HG02571 (cell line): ENCODE results near the gene MTHFSD.

Source experiments
- ATAC-seq: cut with Tn5 transposase; IDR thresholded peaks from one replicate; pipeline ENCODE4 v1.9.1; 2021; ENCODE audit warnings: mild to moderate bottlenecking, moderate library complexity; ENCODE audit not compliant: unreplicated experiment

MTHFSD gene

DNA sequence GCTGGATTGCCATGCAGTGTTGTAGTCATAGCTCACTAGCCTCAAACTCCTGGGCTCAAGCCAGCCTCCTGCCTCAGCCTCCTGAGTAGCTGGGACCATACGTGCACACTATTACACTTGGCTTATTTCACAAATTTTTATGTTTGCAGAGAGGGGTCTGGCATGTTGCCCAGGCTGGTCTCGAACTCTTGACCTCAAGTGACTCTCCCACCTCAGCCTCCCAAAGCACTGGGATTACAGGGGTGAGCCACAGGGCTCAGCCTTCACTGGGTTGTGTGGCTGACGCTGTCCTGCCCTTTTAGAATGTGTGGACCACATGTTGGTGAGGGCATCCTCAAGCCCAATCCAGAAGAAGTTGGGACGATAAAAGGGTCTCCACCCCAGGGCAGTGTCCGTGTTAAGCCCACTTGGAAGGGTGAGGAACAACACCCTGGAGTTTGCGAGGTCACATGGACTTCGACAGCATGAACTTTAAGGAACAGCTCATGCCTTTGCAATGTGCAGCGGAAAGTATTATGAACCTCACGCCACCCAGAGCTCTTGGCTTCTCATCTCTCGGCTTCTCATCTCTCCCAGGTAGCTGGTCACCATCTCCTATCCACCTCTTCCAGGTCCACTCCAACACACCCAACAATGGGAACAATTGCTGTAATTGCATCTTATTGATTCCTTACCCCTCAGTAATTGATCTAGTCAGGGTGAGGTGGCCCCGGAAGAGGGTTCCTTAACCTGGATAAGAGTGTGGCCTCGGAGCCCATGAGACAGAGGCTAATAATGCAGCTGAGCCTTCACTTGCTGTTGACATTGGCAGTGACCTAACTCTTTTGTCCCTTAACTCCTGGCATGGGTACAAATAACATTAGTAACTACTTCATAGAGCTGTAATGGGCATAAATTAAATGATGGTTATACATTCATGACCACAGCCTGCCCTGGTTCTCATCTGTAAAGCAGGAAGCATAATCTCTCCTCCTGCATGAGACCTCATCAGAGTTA lies 30.0 kb upstream of the MTHFSD start:
- ATAC-seq, result no peak

DNA sequence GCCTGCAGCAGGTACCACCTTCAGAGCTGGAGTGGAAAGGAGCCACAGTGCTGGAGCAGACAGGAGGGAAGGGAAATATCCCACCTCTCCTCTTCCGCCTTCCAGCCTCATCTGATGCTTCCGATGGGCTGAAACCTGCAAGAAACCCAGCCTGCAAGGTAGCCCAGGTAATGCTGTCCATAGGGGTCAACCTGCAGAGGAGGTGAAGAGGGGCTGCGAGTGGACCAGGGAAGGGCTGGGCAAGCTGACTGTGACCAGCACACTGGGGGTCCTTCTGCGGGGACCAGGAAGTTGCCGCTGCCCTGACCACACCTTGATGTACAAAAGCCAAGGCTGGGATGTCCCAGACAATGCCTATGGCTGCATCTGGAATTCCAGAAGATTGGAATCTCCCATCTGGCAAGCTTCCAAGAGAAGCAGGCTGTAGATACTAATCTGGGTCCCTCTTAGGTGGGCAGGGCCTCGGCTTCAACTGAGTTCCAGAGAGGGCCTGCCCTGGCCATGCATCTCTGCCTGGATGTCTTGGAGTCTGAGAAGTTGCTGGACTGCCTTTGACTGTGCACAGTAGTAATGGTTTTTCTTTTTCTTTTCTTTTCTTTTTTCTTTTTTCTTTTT lies 29.1 kb upstream of the MTHFSD start:
- ATAC-seq, result no peak

DNA sequence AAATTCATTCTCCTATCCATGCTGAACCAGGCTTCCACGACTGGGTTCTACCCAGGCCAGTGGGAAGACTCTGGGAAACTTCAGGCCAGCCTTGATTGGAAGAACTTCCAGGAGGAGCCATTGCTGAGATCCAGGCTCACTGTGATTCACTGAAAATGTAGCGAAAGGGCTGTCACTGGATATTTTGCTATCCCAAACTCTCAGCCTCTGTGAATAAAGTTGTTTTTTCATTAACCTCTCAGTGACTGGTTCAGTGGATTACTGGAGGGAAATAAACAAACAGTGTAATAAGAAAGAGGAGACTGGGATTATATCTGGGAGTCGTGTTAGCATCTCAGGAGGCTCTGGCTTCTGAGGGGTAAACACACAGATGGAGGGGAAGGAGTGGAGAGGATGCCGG lies 26.4 kb upstream of the MTHFSD start:
- no peak for ATAC-seq

DNA sequence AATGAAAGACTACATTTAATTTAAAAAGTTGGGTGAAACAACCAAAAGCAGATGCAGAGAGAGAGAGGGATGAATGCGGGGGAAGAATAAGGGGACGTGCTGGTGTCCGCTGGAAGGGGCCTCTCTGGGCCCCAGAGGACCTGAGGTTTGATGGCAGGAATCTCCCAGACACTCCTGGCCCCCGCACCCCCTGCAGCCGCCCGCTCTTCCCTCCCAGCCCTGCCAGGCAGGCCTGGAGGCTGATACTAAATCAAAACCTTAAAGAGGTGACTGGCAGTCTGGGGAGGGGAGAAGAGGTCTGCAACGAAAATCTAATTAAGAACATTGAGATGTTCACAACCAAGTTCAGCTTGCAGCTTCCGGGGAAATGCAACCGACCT lies 25.7 kb upstream of the MTHFSD start:
- no peak for ATAC-seq

DNA sequence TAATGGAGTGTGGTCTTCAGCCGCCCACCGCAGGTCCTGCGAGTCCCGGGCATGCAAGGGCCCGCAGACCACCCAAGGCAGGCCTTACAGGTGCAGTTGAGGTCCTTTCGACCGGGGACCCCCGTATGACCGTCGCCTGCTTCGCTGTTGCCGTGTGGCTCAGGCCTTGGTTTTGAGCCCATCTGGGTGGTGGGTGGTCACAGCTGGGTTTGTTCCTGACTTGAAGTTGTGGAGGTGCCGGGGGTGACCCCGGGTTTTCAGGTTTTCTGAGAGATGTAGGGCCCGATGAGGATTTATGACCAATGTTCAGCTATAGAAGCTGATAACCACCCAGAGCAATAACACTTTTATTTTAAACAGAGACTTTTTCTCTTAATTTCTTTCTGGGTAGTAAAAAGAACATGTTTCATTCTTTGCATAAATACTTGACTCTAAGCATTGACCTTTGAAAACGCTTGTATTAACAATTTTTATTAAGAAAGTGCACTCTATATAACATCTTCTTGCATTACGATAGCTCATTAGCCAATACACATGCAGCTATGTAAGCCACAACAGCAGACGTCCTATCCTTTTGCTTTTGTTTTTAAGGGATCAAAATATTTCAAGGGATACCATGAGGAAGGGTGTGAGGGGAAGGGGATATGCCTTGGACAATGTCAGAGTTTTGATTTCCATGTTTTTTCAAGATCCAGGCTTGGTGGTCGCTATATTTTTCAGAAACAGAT lies 25.2 kb upstream of the MTHFSD start:
- ATAC-seq, result no peak

DNA sequence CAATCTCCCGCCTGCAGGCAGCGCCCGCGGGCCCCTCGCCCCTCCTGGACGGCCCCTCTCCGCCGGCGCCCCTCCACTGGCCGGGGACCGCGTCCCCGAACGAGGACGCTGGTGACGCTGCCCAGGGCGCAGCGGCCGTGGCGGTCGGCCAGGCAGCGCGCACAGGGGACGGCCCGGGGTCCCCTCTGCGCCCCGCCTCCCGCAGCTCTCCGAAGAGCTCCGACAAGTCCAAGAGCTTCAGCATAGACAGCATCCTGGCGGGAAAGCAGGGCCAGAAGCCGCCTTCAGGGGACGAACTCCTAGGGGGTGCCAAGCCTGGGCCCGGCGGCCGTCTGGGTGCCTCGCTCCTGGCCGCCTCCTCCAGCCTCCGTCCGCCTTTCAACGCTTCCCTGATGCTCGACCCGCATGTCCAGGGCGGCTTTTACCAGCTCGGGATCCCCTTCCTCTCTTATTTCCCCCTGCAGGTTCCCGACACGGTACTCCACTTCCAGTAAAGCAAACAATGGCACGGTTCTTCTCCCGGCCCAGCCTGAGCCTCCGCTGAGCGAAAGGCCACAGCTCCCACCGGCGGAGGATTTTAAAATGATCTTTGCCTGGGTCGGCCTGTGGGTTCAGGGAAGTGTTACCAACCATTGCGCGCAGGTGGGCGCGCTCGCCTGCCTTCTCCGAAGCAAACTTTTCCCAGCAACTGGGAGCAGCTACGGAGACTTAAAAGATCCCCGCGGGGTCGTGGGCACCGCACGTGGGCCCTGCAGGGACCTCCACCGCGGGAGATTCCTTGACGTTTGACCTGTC lies 24.4 kb upstream of the MTHFSD start:
- no peak for ATAC-seq

DNA sequence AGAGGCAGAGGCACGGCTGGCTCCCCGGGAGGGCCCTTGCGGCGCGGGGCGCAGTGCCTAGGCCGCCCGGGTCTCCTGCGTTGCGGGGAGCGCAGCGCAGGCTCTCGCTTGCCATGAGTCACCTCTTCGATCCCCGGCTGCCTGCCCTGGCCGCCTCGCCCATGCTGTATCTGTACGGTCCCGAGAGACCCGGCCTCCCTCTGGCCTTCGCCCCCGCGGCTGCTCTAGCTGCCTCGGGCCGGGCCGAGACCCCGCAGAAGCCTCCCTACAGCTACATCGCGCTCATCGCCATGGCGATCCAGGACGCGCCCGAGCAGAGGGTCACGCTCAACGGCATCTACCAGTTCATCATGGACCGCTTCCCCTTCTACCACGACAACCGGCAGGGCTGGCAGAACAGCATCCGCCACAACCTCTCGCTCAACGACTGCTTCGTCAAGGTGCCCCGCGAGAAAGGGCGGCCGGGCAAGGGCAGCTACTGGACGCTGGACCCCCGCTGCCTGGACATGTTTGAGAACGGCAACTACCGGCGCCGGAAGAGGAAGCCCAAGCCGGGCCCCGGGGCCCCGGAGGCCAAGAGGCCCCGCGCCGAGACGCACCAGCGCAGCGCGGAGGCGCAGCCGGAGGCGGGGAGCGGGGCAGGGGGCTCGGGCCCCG lies 23.7 kb upstream of the MTHFSD start:
- no peak for ATAC-seq

DNA sequence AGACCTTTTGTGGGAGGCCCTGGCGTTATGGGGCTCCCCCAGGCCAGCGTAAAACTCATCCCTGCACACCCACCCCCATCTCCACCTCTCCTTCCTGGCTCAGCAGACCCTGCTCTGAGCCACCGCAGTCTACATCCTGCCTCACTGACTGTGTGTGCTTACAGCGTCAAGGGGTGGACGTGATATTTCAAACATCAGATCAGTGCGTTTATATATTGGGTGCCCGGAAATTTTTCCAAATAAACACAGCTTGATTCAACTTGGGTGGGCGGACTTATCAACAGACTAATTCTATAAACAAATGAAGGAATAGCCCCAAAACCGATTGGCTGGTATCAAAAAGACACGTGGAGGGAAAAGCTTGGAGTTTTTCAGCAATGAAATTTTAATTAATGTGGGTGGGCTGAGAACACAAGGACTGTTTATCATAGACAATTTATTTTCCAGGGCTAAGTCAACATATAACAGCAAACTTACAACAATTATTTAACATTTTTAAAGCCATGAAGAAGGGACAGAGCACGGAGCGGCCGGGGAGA lies 23.1 kb upstream of the MTHFSD start, which contains the start of gene FOXL1:
TSS of gene FOXL1 (plus strand) at position 489 of the 539 bp plus-strand sequence. CDS start 175 bp downstream, outside the sequence.
- no peak for ATAC-seq

DNA sequence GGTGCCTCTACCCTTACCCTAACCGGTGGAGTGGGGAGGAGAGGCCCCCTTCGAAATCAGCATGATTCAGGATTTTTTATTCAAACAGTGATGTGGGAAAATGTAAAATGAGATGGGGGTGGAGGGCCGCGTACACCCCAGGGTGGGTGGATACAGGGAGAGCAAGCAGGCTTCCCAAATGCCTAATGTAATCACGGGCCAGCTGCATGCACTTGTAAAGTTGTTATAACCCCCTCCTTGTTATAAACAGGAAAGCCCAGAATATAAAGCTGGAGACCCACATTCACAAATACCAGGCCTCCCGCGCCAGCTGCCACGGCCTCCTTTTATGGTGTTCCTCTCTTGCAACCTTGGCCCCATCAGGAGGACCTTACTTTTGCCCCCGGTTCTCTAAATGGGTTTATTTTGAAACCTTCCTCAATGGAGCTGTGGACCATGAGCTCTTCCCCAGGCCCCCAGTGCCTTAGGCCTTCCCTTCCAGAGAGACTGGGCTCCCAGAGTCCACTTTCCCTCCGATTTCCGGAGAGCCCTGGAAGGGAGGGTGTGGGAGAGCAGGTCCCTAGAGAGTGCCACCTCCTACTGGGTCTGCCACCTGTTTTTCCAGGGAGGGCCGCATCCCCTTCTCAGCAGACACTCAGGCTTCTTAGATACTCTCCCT lies 22.4 kb upstream of the MTHFSD start:
- ATAC-seq, result no peak

DNA sequence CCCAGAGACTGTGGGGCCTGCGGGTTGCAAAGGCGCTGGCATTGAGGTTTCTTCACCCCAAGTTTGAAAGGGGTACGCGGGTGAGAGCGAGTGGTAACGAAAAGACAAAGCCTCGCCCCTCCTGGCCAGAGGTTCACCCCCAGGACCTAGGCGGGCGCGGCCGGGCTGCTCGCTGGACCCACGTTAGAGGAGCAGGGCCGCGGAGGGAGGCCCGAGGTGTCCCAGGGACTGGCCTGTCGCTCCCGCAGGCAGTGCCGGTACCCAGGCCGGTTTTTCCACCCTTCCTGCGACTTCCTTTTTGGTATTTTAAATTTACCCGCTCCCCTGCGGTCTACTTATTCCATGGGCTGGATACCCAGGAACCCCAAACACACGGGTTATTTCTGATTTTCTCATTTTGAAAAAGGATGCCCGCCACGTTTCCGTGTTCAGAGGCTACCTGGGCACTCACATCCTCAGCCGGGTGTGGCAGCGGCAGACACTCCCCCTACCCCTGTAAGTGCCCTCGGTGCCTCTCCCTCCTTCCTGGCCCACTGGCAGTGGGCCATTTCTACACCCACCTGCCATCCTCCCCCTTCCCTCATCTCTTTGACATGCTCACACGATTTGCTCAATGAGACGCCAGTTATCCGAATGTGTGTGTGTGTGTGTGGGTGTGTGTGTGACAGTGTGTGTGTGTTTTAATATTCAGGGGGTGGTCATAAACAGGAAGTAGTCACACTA lies 21.7 kb upstream of the MTHFSD start:
- ATAC-seq, result no peak

DNA sequence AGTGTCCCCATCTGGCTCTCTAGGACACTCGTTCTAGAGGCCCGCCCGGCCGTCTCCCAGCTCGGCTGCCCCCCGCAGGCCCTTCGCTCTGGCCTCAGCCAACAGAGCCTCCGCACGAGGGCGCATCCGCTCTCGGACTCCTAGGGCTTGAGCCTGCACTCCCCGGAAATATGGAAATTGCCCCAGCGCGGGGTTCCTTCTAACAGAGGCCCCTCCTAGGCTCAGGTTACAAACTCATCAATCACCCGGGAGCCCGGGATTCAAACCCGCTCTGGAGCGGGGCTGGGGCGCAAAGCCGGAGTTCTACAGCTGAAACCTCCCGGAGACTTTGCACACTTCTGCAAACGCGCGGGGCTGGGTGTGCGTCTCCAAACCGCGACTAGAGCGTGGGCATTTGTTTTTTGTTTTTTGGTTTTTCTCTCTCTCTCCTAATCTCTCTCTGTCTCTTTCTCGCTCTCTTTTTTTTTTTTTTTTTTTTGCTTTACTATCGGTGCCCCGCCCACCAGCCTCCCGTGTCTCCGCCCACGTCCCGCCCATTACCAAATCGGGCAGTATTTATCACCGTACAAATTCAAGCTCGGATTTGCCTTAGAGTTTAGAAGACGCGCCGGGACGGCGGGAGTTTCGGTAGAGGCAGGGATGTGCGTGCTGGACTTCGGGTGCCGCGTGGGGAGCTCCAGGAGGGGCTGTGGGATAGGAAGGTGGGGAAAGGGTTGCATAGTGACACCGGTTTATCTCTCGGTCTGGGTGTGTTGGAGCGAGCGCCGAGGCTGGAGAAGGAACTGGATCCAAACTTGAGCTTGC lies 20.9 kb upstream of the MTHFSD start:
- ATAC-seq, result no peak

DNA sequence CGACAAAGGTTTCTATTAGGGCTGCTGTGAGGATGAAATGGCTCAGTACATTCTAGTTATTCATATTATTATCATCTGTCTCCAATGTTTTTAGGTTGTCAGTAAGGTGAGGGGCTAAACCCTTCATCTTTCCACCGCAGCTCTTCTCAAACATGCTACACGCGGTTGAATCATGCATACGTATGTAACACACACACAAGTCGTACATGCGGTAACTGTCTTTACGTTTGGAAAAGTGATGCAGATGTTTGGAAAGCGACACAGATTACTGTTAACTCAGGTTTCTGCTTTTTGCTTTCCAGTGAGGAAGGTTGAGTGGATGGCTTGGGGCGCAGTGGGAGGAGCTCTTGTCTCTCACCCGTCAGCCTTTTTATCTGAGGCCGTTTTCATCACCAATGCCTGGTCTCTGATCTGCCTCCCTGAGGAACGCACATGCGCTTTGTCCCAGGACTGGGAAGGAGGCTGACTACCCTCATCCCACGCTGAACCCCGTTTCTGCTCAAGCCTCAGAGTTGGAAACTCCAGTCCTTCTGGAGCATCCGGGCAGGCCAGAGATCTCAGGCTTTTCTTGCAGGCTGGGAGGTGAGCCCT lies 20.2 kb upstream of the MTHFSD start:
- no peak for ATAC-seq

DNA sequence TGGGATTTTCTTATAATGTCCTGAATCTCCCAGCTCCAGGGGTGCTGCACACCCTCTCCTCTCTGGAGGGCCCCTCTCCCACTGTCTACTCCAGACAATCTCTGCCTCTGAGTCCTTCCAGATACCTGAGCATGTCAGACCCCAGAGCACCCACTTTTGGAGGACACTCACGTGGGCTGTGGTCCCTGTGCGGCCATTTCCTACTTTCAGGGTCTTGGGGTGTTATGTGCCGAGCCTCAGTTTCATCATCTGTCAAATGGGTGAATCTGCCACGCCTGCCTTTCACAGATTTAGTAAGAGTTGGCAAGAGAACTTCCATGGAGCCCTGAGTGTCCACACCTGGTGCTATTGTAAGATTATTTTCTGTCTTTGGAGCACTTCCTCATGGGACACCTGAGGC lies 19.6 kb upstream of the MTHFSD start:
- no peak for ATAC-seq

DNA sequence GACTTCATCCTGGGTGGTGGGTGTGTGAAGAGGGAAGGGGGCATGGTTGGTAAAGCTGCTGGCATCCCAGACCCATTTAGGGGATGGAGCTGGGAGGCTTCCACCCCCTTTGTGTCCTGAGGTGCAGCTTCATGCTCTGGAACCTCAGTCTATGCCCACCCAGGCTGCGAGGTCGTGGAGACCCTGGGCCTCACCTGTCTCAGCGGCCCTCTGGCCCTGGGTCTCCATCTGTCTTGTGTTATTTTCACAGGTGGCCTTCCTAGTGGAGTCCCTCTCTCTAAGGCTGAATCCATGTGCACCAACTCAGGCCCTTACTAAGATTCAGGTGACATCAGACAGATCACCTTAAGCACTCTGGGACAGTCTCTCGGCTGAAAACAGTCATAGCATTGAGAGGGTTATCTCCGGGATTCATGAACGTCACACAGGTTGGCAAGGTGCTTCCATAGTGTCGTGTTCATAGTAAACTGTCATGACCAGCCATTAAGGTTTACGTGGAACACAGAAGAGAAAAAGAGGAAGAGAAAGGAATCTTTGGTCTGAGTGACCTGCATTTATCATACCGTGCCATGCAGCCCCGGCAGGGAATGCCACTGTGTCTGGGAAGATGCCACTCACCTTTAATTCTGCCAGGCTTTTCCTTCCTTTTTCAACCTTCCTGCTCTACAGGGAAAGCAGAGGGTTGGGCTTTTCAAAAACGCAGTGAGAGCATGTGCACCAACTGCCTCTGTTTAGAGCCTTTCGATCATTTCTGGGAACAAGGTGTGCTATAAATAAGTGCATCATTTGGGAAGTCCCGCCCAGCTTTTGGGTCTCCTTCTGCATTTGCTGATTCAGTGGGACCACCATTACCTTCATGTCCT lies 18.8 kb upstream of the MTHFSD start:
- ATAC-seq, result no peak

DNA sequence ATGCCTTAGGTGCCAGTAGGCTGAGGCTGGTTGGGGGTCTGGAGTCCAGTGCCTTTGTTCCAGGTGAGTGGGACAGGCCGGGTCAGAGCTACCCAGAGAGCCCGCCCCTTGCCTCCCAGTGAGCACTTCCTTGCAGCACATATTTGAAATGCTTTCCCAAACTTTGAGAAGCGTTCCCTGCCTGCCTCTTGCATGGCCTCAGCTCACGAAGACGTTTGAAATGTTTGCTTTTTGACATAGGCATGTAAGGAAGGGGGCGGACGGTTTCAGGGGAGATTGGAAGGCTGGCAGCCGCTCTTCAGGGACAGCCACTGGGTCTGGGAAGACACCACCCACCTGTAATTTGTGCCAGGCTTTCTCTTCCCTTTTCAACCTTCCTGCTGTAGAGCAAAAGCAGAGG lies 18.2 kb upstream of the MTHFSD start:
- ATAC-seq, result no peak

DNA sequence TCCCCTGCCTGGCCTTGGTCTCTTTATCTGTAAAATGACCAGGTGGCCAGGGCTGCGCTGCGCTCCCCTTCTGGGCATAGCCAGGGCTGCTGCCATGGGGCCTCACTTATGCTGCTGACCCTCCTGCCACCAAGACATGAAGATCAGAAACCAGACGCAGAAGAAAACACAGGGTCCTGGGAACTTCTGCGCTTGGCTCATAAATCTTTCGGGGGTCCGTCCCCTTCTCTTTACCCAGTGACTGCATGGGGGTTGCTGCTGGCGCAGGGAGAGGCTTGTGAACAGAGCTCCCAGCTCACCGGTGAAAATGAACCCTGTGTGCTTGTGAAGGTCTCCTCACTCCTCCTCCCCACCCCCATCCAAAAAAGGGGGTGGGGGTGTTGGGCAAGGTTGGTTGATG lies 17.6 kb upstream of the MTHFSD start:
- ATAC-seq, result no peak
